Measurements from ENCODE around the gene ZSWIM7.
A peak's percentile ranks its signal among the peaks of the same experiment; 100 is the strongest.

ZSWIM7 gene

GRCh38 chr17:15955793-15956541 lies 43.5 kb downstream of the ZSWIM7 start:
- ChIA-PET POLR2A (ENCODE audit: low non-redundant PET) (interaction anchor here (0.6 kb wide), 1 partner anchor 10 kb away, joined by 3 read pairs; no protein-coding TSS in a partner anchor), CTCF (interaction anchor here (0.7 kb wide), 1 partner anchor 12 kb away, joined by 3 read pairs; no protein-coding TSS in a partner anchor)
- no peak for DNase-seq (ENCODE audit: low spot score)
- no peak for TF ChIP-seq CTCF (conservative IDR thresholded peaks at IDR 0.05; ENCODE audit: low read depth)
- H3K27ac ChIP-seq: no peak overlapping the region

GRCh38 chr17:15954222-15954621 lies 45.3 kb downstream of the ZSWIM7 start:
- TF ChIP-seq CTCF (conservative IDR thresholded peaks at IDR 0.05; ENCODE audit: low read depth): no peak
- peak; percentile 83 for DNase-seq (ENCODE audit: low spot score)
- CTCF ChIA-PET: interaction anchor here (1.0 to 1.1 kb wide), 2 partner anchors 9 to 21 kb away, joined by 3 to 6 read pairs; no protein-coding TSS in a partner anchor
- POLR2A ChIA-PET (ENCODE audit: low non-redundant PET): no interaction called here
- H3K27ac ChIP-seq: peak overlapping the region; percentile 76

- TF ChIP-seq CTCF (conservative IDR thresholded peaks at IDR 0.05; ENCODE audit: low read depth): no peak
- peak overlapping the region; percentile 76 for H3K27ac ChIP-seq
- DNase-seq (ENCODE audit: low spot score): no peak
- POLR2A ChIA-PET (ENCODE audit: low non-redundant PET): no interaction called here
- CTCF ChIA-PET: interaction anchor here (1.0 kb wide), 1 partner anchor 8 kb away, joined by 3 read pairs; no protein-coding TSS in a partner anchor
Observed at GRCh38 chr17:15952916-15953790, 46.4 kb downstream of the ZSWIM7 start.

- ChIA-PET CTCF (no interaction called here), POLR2A (ENCODE audit: low non-redundant PET) (no interaction called here)
- no peak for DNase-seq (ENCODE audit: low spot score)
- peak overlapping the region; percentile 76 for H3K27ac ChIP-seq
- no peak for TF ChIP-seq CTCF (conservative IDR thresholded peaks at IDR 0.05; ENCODE audit: low read depth)
Observed at GRCh38 chr17:15952048-15952532, 47.4 kb downstream of the ZSWIM7 start.

- POLR2A ChIA-PET (ENCODE audit: low non-redundant PET): no interaction called here
Observed at GRCh38 chr17:15951368-15952047, 48.0 kb downstream of the ZSWIM7 start.

More at GRCh38 chr17:15951368-15952047, 48.0 kb downstream of the ZSWIM7 start:
- no peak for DNase-seq (ENCODE audit: low spot score)
- CTCF ChIA-PET: no interaction called here
- peak overlapping the region; percentile 76 for H3K27ac ChIP-seq
- TF ChIP-seq CTCF (conservative IDR thresholded peaks at IDR 0.05; ENCODE audit: low read depth): no peak
